ENCODE measurements around the gene MMP25. TPM values are rescaled to one million over a fixed set of nuclear protein-coding genes. Genes with fewer than 3 reads are reported as not detected.
A peak's percentile ranks its signal among the peaks of the same experiment; 100 is the strongest.

Gene MMP25
- total and polyA plus RNA-seq, 9 of the 15 experiments (the other 6 are each of a cell fraction or from before 2014, with no cell fraction given) = 0.03 to 0.04 TPM; not detected in 7

DNA sequence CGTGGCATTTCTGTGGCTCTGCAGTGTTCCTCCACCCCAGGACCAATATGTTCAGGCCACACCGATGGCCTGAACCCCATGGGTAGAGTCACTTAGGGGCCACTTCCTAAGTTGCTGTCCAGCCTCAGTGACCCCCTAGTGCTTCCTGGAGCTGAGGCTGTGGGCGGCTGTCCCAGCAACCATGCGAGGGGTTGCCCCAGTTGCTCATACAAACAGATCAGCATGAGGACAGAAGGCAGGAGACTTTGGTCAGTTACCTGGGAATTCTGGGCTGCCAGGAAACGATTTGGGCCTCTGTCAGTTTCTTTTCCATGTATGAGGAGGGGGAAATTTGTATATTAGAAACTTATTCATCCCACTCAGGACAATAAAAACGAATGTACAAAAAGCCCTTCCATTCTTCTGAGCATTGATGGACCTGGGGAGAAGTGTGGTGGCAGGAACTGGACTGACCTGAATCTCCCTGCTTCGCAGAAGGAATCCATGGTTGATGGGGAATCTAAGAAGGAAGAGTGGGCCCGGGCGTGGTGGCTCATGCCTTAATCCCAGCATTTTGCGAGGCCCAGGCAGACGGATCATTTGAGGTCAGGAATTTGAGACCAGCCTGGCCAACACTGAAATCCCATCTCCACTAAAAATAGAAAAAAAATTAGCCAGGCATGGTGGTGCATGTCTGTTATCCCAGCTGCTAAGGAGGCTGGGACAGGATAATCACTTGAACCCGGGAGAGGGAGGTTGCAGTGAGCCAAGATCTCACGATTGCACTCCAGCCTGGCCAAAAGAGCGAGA lies 14.2 kb downstream of the MMP25 start:
- POLR2A ChIA-PET = interaction anchor here (0.5 to 1.0 kb wide), 3 partner anchors 16 to 34 kb away, joined by 3 read pairs; no protein-coding TSS in a partner anchor
- 63% methylated on average over 14 of the region's 14 CpGs for WGBS (ENCODE audit: insufficient coverage, low coverage, missing lambda C conversion rate)
- Histone ChIP-seq H3K27me3 (ENCODE audit: control insufficient read depth in 2 of 2, insufficient read depth in 2 of 2, low read length in 2 of 2) (no peaks in the 10 kb centered on the region), H3K9me1 (ENCODE audit: control insufficient read depth, insufficient read depth, low read length) (peaks cover 4% of the 10 kb centered on the region), H3K79me2 (ENCODE audit: control insufficient read depth, insufficient read depth, low read length) (peaks cover 2% of the 10 kb centered on the region; the same call in 2 of the 3 replicates), H3K9ac (ENCODE audit: insufficient read depth in 1 of 2, low read depth in 2 of 2, low read length in 2 of 2) (peak overlapping the region in 1 of 2 experiments; percentile 97; a peak in 1 of 4 replicates), H3K36me3 (ENCODE audit: control insufficient read depth, insufficient read depth, low read length) (no peaks in the 10 kb centered on the region), H3K4me1 (replicated peaks in 1 of 2; ENCODE audit: control insufficient read depth in 2 of 2, insufficient read depth in 2 of 2, low read length in 2 of 2) (peaks cover 8 to 45% of the 10 kb centered on the region in 2 experiments), H4K20me1 (replicated peaks; ENCODE audit: control insufficient read depth, insufficient read depth, low read length) (0 out of 2 replicates have a peak, but pooled peaks cover 3% of the 10 kb centered on the region), H3K4me3 (no peak overlapping the region), H3K9me3 (replicated peaks; ENCODE audit: control insufficient read depth, insufficient read depth, low read depth, low read length) (no peaks in the 10 kb centered on the region), H3K4me2 (ENCODE audit: insufficient read depth, low read length) (no peak overlapping the region), H2AFZ (ENCODE audit: low read depth, low read length) (peak overlapping the region; percentile 97), H3K27ac (ENCODE audit: extremely low read depth, low read depth, low read length) (no peak overlapping the region)
- intact Hi-C loops (cut with micrococcal nuclease) = no loop called here
- CTCF ChIA-PET (ENCODE audit: low intra/inter-chr PET ratio) = no interaction called here
- TF ChIP-seq XRCC5 (IDR thresholded peaks at IDR 0.05; ENCODE audit: low read depth, low read length) = no peak
- FAIRE-seq = no peak
- no TSS peak for BruUV-seq (replicated peaks)
- in situ Hi-C loops (cut with MboI) = no loop called here
- no peak for DNase-seq (ENCODE audit: extremely low read depth in 1 of 4, low spot score in 3 of 4)
- no peak for ATAC-seq

DNA sequence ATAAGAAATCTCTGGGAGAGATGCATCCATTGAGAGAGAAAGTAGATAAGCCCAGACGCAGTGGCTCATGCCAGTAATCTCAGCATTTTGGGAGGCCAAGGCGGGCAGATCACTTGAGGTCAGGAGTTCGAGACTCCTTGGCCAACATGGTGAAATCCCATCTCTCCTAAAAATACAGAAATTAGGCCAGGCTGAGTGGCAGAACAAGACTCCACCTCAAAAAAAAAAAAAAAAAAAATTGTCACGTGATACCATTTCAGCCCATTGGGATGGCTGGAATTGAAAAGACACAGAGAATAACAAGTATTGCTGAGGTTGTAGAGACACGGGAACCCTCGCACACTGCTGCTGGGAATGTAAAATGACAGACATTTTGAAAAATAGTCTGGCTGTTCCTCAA lies 16.2 kb downstream of the MMP25 start:
- H3K4me2 ChIP-seq (ENCODE audit: insufficient read depth, low read length) = no peak overlapping the region
- no TSS peak for BruUV-seq (replicated peaks)
- no peak for ATAC-seq
- in situ Hi-C loops (cut with MboI) = no loop called here
- H3K4me3 ChIP-seq = no peak overlapping the region
- H3K27ac ChIP-seq (ENCODE audit: extremely low read depth, low read depth, low read length) = no peak overlapping the region
- ChIA-PET POLR2A (interaction anchor here (0.5 kb wide), 1 partner anchor 11 kb away, joined by 3 read pairs; no protein-coding TSS in a partner anchor), CTCF (ENCODE audit: low intra/inter-chr PET ratio) (no interaction called here)
- H4K20me1 ChIP-seq (replicated peaks; ENCODE audit: control insufficient read depth, insufficient read depth, low read length) = no peaks in the 10 kb centered on the region
- H3K9ac ChIP-seq (ENCODE audit: insufficient read depth in 1 of 2, low read depth in 2 of 2, low read length in 2 of 2) = no peak overlapping the region
- peaks cover 2% of the 10 kb centered on the region; the same call in 2 of the 3 replicates for H3K79me2 ChIP-seq (ENCODE audit: control insufficient read depth, insufficient read depth, low read length)
- H3K27me3 ChIP-seq (ENCODE audit: control insufficient read depth in 2 of 2, insufficient read depth in 2 of 2, low read length in 2 of 2) = no peaks in the 10 kb centered on the region
- DNase-seq (ENCODE audit: extremely low read depth in 1 of 4, low spot score in 3 of 4) = peak in 1 of 4 experiments; percentile 19
- H3K36me3 ChIP-seq (ENCODE audit: control insufficient read depth, insufficient read depth, low read length) = no peaks in the 10 kb centered on the region
- H3K9me3 ChIP-seq (replicated peaks; ENCODE audit: control insufficient read depth, insufficient read depth, low read depth, low read length) = no peaks in the 10 kb centered on the region
- peaks cover 8 to 45% of the 10 kb centered on the region in 2 experiments for H3K4me1 ChIP-seq (replicated peaks in 1 of 2; ENCODE audit: control insufficient read depth in 2 of 2, insufficient read depth in 2 of 2, low read length in 2 of 2)
- no peak for FAIRE-seq
- H2AFZ ChIP-seq (ENCODE audit: low read depth, low read length) = no peak overlapping the region
- WGBS (ENCODE audit: insufficient coverage, low coverage, missing lambda C conversion rate) = 41% methylated on average over 6 of the region's 6 CpGs
- H3K9me1 ChIP-seq (ENCODE audit: control insufficient read depth, insufficient read depth, low read length) = peaks cover 4% of the 10 kb centered on the region
- intact Hi-C loops (cut with micrococcal nuclease) = no loop called here
- TF ChIP-seq, protein P1, sequence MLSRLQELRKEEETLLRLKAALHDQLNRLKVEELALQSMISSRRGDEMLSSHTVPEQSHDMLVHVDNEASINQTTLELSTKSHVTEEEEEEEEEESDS (CRISPR knock-in tag; IDR thresholded peaks at IDR 0.05) = no peak
- no peak for TF ChIP-seq RBM17 (IDR thresholded peaks at IDR 0.05; ENCODE audit: borderline replicate concordance, low read depth, low read length)
- TF ChIP-seq, protein P2, sequence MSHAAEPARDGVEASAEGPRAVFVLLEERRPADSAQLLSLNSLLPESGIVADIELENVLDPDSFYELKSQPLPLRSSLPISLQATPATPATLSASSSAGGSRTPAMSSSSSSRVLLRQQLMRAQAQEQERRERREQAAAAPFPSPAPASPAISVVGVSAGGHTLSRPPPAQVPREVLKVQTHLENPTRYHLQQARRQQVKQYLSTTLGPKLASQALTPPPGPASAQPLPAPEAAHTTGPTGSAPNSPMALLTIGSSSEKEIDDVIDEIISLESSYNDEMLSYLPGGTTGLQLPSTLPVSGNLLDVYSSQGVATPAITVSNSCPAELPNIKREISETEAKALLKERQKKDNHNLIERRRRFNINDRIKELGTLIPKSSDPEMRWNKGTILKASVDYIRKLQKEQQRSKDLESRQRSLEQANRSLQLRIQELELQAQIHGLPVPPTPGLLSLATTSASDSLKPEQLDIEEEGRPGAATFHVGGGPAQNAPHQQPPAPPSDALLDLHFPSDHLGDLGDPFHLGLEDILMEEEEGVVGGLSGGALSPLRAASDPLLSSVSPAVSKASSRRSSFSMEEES (CRISPR knock-in tag; IDR thresholded peaks at IDR 0.05) = peak; percentile 80
- TF ChIP-seq, protein P3, sequence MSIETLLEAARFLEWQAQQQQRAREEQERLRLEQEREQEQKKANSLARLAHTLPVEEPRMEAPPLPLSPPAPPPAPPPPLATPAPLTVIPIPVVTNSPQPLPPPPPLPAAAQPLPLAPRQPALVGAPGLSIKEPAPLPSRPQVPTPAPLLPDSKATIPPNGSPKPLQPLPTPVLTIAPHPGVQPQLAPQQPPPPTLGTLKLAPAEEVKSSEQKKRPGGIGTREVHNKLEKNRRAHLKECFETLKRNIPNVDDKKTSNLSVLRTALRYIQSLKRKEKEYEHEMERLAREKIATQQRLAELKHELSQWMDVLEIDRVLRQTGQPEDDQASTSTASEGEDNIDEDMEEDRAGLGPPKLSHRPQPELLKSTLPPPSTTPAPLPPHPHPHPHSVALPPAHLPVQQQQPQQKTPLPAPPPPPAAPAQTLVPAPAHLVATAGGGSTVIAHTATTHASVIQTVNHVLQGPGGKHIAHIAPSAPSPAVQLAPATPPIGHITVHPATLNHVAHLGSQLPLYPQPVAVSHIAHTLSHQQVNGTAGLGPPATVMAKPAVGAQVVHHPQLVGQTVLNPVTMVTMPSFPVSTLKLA (conservative IDR thresholded peaks at IDR 0.05) = no peak
- no peak for TF ChIP-seq NR3C1 (CRISPR knock-in tag; IDR thresholded peaks at IDR 0.05)
- TF ChIP-seq HNRNPL (IDR thresholded peaks at IDR 0.05; ENCODE audit: low read depth, low read length) = no peak
- no peak for TF ChIP-seq ZNF589 (CRISPR knock-in tag; IDR thresholded peaks at IDR 0.05; ENCODE audit: low read depth)
- no peak for TF ChIP-seq RBM34 (IDR thresholded peaks at IDR 0.05; ENCODE audit: borderline replicate concordance, insufficient read depth, low read length)
- TF ChIP-seq PML (IDR thresholded peaks at IDR 0.05; ENCODE audit: low read length) = no peak
- no peak for TF ChIP-seq ZFPM2 (CRISPR knock-in tag; IDR thresholded peaks at IDR 0.05)

All from K562 (cell line).